HepG2 (cell line): Measurements from ENCODE around the gene SAMD8. TPM values are rescaled to one million over a fixed set of nuclear protein-coding genes. Genes with fewer than 3 reads are reported as not detected.

Experiments
- ATF2 ChIP-seq: sonication (generic); formaldehyde crosslinking; IDR thresholded peaks from 2 replicates; pipeline ENCODE4 v1.4.0; 2020; ENCODE audit warnings: missing genetic modification reagents
- CBX5 ChIP-seq: sonication (generic); formaldehyde crosslinking; IDR thresholded peaks from 2 replicates; pipeline ENCODE4 v1.4.0; 2020; ENCODE audit warnings: missing genetic modification reagents, borderline replicate concordance
- CREM ChIP-seq, 2 experiments: sonication (generic) in 1 of 2; formaldehyde crosslinking in 1 of 2; IDR thresholded peaks; 2 replicates each; pipeline versions ENCODE4 v1.4.0 to v1.6.1; 2016 to 2020; ENCODE audit warnings: antibody characterized with exemption in 1 of 2, mild to moderate bottlenecking in 1 of 2, missing genetic modification reagents in 1 of 2
- CSRNP2 ChIP-seq: sonication (generic); formaldehyde crosslinking; conservative IDR thresholded peaks from 2 replicates; pipeline ENCODE4 v1.8.0; 2022; ENCODE audit warnings: low read depth, missing genetic modification reagents
- ERF ChIP-seq: IDR thresholded peaks from 2 replicates; pipeline ENCODE4 v1.6.1; 2018; ENCODE audit warnings: missing biosample characterization, missing genetic modification reagents
- IKZF5 ChIP-seq: IDR thresholded peaks from 2 replicates; pipeline ENCODE4 v1.6.1; 2018; ENCODE audit warnings: missing genetic modification reagents, mild to moderate bottlenecking, missing compliant biosample characterization
- MXI1 ChIP-seq: IDR thresholded peaks from 3 replicates; pipeline ENCODE4 v1.6.1; 2012; ENCODE audit warnings: low read depth, low read length, inconsistent platforms, borderline replicate concordance
- PHF21A ChIP-seq: sonication (generic); formaldehyde crosslinking; IDR thresholded peaks from 2 replicates; pipeline ENCODE4 v1.5.0; 2020; ENCODE audit warnings: mild to moderate bottlenecking, missing genetic modification reagents
- PITX1 ChIP-seq: sonication (generic); formaldehyde crosslinking; IDR thresholded peaks from 2 replicates; pipeline ENCODE4 v1.5.1; 2020; ENCODE audit warnings: mild to moderate bottlenecking, missing genetic modification reagents
- POGZ ChIP-seq: sonication (generic); formaldehyde crosslinking; IDR thresholded peaks from 2 replicates; pipeline ENCODE4 v1.4.0; 2020; ENCODE audit warnings: mild to moderate bottlenecking, missing genetic modification reagents
- RAD51 ChIP-seq: fragments of 450-650 bp; IDR thresholded peaks from 2 replicates; pipeline ENCODE4 v1.6.1; 2016; ENCODE audit warnings: borderline replicate concordance
- RELA ChIP-seq: sonication (generic); formaldehyde crosslinking; IDR thresholded peaks from 2 replicates; pipeline ENCODE4 v1.4.0; 2020; ENCODE audit warnings: missing genetic modification reagents
- SALL1 ChIP-seq: sonication (generic); formaldehyde crosslinking; IDR thresholded peaks from 2 replicates; pipeline ENCODE4 v1.8.0; 2022; ENCODE audit warnings: mild to moderate bottlenecking, missing genetic modification reagents
- SOX13 ChIP-seq, 3 experiments: fragments of 450-650 bp in 1 of 3; sonication (generic) in 1 of 3; formaldehyde crosslinking in 1 of 3; IDR thresholded peaks in 2 of 3; conservative IDR thresholded peaks in 1 of 3; 2 replicates each; pipeline versions ENCODE4 v1.5.0 to v1.6.1; 2016 to 2020; ENCODE audit warnings: antibody characterized with exemption in 1 of 3, mild to moderate bottlenecking in 1 of 3, missing compliant biosample characterization in 1 of 3, missing genetic modification reagents in 1 of 3, moderate library complexity in 1 of 3
- TFAP4 ChIP-seq: sonication (generic); IDR thresholded peaks from 2 replicates; pipeline ENCODE4 v1.6.1; 2016; ENCODE audit warnings: low read depth, borderline replicate concordance
- ZNF318 ChIP-seq: sonication (generic); formaldehyde crosslinking; IDR thresholded peaks from 2 replicates; pipeline ENCODE4 v1.4.0; 2020; ENCODE audit warnings: mild to moderate bottlenecking, missing genetic modification reagents
- polyA plus RNA-seq, 8 experiments: library from polyadenylated mRNA; depleted of rRNA in 3 of 8; stranded (reverse) in 7 of 8; unstranded in 1 of 8; fragments of >200 nt; fragmentation: Illumina TruSeq in 4 of 8; extraction: Trizol in 4 of 8; gene quantifications; 2 replicates each; pipeline versions ENCODE4 v1.2.1 to v1.2.3, GENCODE V29; 2011 to 2016; ENCODE audit warnings: low read depth in 4 of 8, missing spikeins in 1 of 8, mixed read lengths in 1 of 8; ENCODE audit not compliant: insufficient read depth in 1 of 8
- total RNA-seq, 5 experiments: library from RNA; depleted of rRNA; stranded (reverse); fragments of >200 nt; fragmentation: Illumina TruSeq; extraction: Trizol; gene quantifications; 2 replicates each; pipeline ENCODE4 v1.2.3, GENCODE V29; 2016; ENCODE audit warnings: low read depth in 1 of 5

SAMD8 gene
- total and polyA plus RNA-seq, 2 of the 13 experiments (the other 11 are each of a cell fraction or from before 2014, with no cell fraction given): 10.4 to 13.2 TPM

- peak; percentile 32; the same call in 1 of the 2 replicates for TF ChIP-seq TFAP4
- peak; percentile 11; the same call in 1 of the 2 replicates for TF ChIP-seq CREM (IDR thresholded peaks at IDR 0.05)
- no peak for TF ChIP-seq CREM (CRISPR knock-in tag; IDR thresholded peaks at IDR 0.05)
- 0 out of 2 replicates have a peak, but pooled peaks have one; percentile 24 for TF ChIP-seq ERF
- no peak for TF ChIP-seq SOX13 (IDR thresholded peaks at IDR 0.05)
- peak in 1 of 2 experiments; percentile 70; a peak in 2 of 4 replicates for TF ChIP-seq SOX13 (CRISPR knock-in tag; conservative IDR thresholded peaks at IDR 0.05 in 1 of 2, IDR thresholded peaks at IDR 0.05 in 1 of 2)
- TF ChIP-seq POGZ (CRISPR knock-in tag): peak; percentile 41; the same call in 1 of the 2 replicates
- no peak for TF ChIP-seq RELA (CRISPR knock-in tag)
- peak; percentile 71; the same call in 1 of the 2 replicates for TF ChIP-seq PITX1
- peak; percentile 84 for TF ChIP-seq SALL1
- TF ChIP-seq RAD51: no peak
- 0 out of 2 replicates have a peak, but pooled peaks have one; percentile 36 for TF ChIP-seq PHF21A (CRISPR knock-in tag)
- TF ChIP-seq ATF2 (CRISPR knock-in tag): no peak
- TF ChIP-seq IKZF5 (CRISPR knock-in tag): peak; percentile 68; the same call in 1 of the 2 replicates
- no peak for TF ChIP-seq MXI1
- TF ChIP-seq ZNF318 (CRISPR knock-in tag): no peak
- TF ChIP-seq CBX5 (CRISPR knock-in tag): peak; percentile 38; the same call in 1 of the 2 replicates
- TF ChIP-seq CSRNP2: no peak
These were observed 17.0 kb upstream of the SAMD8 start (continued) for GRCh38 chr10:75094465-75094864.
